Measurements from ENCODE around the gene PMEPA1.
A peak's percentile ranks its signal among the peaks of the same experiment; 100 is the strongest.

PMEPA1 gene

GRCh38 chr20:57708694-57709673 is 831 bp downstream of the PMEPA1 start:
- Histone ChIP-seq H3K27ac (ENCODE audit: extremely low read depth, low read depth, low read length) (peak overlapping the region; percentile 73; the same call in 1 of the 2 replicates), H3K36me3 (ENCODE audit: control insufficient read depth in 2 of 2, insufficient read depth in 1 of 2, low read length in 2 of 2) (peaks cover 0 to 3% of the 10 kb centered on the region in 2 experiments; a peak in 1 of 3 replicates), H3K4me1 (ENCODE audit: control insufficient read depth, insufficient read depth, low read length) (peaks cover 11% of the 10 kb centered on the region), H3K4me3 (ENCODE audit: low read depth, low read length) (peak overlapping the region; percentile 85), H3K9me3 (ENCODE audit: control insufficient read depth, insufficient read depth, low read depth, low read length) (no peaks in the 10 kb centered on the region)
- POLR2A ChIA-PET, result interaction anchor here (1.0 to 5.3 kb wide), 9 partner anchors 10 to 102 kb away, joined by 3 to 42 read pairs (median 7); no protein-coding TSS in a partner anchor
- CTCF ChIA-PET, result interaction anchor here (0.7 to 1.0 kb wide), 3 partner anchors 14 to 91 kb away, joined by 3 to 5 read pairs (median 4); no protein-coding TSS in a partner anchor
- TF ChIP-seq ZNF707 (tag by site-specific recombination; IDR thresholded peaks at IDR 0.05), result no peak
- TF ChIP-seq KLF1 (tag by site-specific recombination; IDR thresholded peaks at IDR 0.05), result peak; percentile 74
- no peak for TF ChIP-seq ZNF449 (tag by site-specific recombination; IDR thresholded peaks at IDR 0.05)
- TF ChIP-seq EGR2 (tag by site-specific recombination; IDR thresholded peaks at IDR 0.05; ENCODE audit: low read depth), result peak; percentile 55
- no peak for TF ChIP-seq ZNF350 (tag by site-specific recombination; IDR thresholded peaks at IDR 0.05)
- no peak for TF ChIP-seq ZNF571 (tag by site-specific recombination; IDR thresholded peaks at IDR 0.05)
- TF ChIP-seq ZNF335 (tag by site-specific recombination; conservative IDR thresholded peaks at IDR 0.05), result no peak
- TF ChIP-seq ZNF48 (tag by site-specific recombination; IDR thresholded peaks at IDR 0.05), result no peak
- peak; percentile 64; the same call in 1 of the 2 replicates for TF ChIP-seq ZBTB10 (tag by site-specific recombination; IDR thresholded peaks at IDR 0.05)
- 0 out of 2 replicates have a peak, but pooled peaks have one; percentile 20 for TF ChIP-seq INSM2 (tag by site-specific recombination; IDR thresholded peaks at IDR 0.05)
- TF ChIP-seq ZNF629 (tag by site-specific recombination; IDR thresholded peaks at IDR 0.05), result no peak
- peak; percentile 69 for TF ChIP-seq ZBTB20 (tag by site-specific recombination; IDR thresholded peaks at IDR 0.05)
- peak; percentile 38; the same call in 1 of the 2 replicates for TF ChIP-seq ZBTB8A (tag by site-specific recombination; IDR thresholded peaks at IDR 0.05)
- peak; percentile 41; the same call in 1 of the 2 replicates for TF ChIP-seq ZFHX2 (tag by site-specific recombination; conservative IDR thresholded peaks at IDR 0.05)
- TF ChIP-seq ZNF488 (tag by site-specific recombination; IDR thresholded peaks at IDR 0.05), result no peak
- TF ChIP-seq ZNF311 (tag by site-specific recombination; IDR thresholded peaks at IDR 0.05; ENCODE audit: borderline replicate concordance), result no peak
- 0 out of 2 replicates have a peak, but pooled peaks have one; percentile 29 for TF ChIP-seq ZEB2 (tag by site-specific recombination; IDR thresholded peaks at IDR 0.05)
- TF ChIP-seq TRIM28 (IDR thresholded peaks at IDR 0.05; ENCODE audit: borderline replicate concordance, low read length), result no peak
- peak; percentile 49; the same call in 1 of the 2 replicates for TF ChIP-seq KLF17 (tag by site-specific recombination; IDR thresholded peaks at IDR 0.05)
- TF ChIP-seq ZNF530 (tag by site-specific recombination; IDR thresholded peaks at IDR 0.05; ENCODE audit: low read depth), result no peak
- no peak for TF ChIP-seq BCL6B (tag by site-specific recombination; IDR thresholded peaks at IDR 0.05)
- TF ChIP-seq ZNF391 (tag by site-specific recombination; IDR thresholded peaks at IDR 0.05; ENCODE audit: borderline replicate concordance, low read depth), result no peak
- TF ChIP-seq ZBTB26 (tag by site-specific recombination; optimal IDR thresholded peaks at IDR 0.05), result peak; percentile 66
- TF ChIP-seq ZNF239 (tag by site-specific recombination; IDR thresholded peaks at IDR 0.05), result no peak
- no peak for TF ChIP-seq ZNF174 (tag by site-specific recombination; IDR thresholded peaks at IDR 0.05)
- TF ChIP-seq ZBTB7A (tag by site-specific recombination; IDR thresholded peaks at IDR 0.05; ENCODE audit: low read depth), result peak; percentile 68; the same call in 1 of the 2 replicates
